NCI-H2081 (cell line): ENCODE measurements around the gene IL18R1.

Source experiments
- DNase-seq, 2 experiments: peaks; one replicate each; lab custom pipeline; 2025; lab: John Stamatoyannopoulos, UW

The IL18R1 gene

GRCh38 chr2:102434655-102435381 is 79.2 kb downstream of the IL18R1 start:
- DNase-seq, result no peak

GRCh38 chr2:102435741-102436140 is 80.1 kb downstream of the IL18R1 start:
- DNase-seq, result no peak

- DNase-seq, result no peak
Measured at GRCh38 chr2:102436323-102436722, 80.7 kb downstream of the IL18R1 start.

DNA sequence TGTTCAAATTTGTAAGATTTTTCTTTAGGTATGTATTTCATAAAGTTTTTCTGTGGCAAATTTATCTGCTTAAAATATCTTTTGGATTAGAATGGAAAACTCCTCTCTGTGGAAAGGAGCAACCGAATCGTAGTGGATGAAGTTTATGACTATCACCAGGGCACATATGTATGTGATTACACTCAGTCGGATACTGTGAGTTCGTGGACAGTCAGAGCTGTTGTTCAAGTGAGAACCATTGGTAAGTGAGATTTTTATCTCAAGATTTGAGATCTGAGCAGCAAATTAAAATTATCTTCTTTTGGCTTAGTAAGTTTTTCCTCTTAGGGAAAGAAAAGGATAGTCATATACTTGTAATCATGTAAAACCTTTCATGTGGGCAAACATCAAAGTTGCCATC is 81.5 kb downstream of the IL18R1 start:
- DNase-seq, result no peak

DNA sequence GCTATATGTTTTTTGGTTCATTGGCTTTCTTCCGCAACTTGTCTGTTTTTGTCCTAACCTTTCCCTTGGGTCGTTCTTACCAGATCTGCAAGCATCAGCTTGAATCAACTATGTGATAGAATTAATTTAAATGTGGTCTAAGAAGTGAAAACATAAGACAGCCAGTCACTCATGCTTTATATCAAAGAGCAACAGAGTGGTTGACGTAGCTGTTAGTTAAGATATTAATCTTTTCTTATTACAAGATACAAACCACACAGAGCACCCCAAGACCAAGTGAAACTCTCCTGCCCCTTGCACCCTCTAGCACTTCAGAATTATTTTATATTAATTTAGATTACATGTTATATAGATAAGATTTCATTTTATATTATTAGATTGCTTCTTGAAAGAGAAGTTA is 82.5 kb downstream of the IL18R1 start:
- DNase-seq, result no peak

DNA sequence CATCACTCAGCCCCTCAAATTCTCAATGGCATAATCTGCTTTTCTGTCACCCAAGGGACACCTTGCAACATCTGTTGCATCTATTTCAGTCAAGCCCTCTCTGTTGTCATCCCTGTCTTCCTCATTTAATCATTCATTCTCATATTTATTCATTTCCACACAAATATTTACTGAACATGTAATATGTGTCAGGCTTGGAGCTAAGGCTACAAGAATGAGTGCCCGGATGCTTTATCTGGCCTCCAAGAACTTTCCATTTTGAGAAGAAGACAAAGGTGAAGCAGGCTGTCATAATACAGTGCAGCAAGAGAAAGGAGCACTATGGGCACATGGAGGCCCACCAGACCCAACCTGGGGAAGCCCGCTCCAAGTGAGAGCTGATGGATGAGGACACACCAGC is 83.0 kb downstream of the IL18R1 start:
- no peak for DNase-seq

DNA sequence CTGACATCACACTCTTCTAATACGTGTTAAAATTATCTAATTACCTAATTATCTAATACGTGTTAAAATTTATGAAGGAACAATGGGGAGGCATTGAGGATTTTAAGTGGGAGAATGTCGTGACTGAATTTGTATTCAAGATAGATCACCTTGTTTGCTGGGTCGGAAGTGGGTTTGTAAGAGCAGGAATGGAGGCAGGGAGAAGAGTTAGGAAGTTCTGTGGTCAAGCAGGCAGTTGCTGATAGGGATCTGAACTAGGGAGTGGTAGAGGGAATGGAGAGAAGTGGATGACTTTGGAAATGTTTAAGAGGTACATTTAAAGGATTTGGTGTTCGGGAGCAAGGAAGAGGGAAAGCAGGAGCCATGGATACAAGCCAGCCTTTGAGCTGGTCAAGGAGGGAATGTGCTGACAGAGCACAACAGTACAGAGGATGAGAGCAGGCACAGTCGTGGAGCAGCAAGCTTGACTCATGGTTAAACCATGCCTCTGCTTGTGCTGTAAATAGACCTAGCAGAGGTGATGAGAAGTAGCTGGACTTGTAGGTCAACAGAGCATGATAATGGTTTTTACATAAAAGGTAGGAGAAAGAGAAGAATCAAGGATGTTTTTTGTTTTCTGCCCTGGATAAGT is 83.6 kb downstream of the IL18R1 start:
- no peak for DNase-seq

DNA sequence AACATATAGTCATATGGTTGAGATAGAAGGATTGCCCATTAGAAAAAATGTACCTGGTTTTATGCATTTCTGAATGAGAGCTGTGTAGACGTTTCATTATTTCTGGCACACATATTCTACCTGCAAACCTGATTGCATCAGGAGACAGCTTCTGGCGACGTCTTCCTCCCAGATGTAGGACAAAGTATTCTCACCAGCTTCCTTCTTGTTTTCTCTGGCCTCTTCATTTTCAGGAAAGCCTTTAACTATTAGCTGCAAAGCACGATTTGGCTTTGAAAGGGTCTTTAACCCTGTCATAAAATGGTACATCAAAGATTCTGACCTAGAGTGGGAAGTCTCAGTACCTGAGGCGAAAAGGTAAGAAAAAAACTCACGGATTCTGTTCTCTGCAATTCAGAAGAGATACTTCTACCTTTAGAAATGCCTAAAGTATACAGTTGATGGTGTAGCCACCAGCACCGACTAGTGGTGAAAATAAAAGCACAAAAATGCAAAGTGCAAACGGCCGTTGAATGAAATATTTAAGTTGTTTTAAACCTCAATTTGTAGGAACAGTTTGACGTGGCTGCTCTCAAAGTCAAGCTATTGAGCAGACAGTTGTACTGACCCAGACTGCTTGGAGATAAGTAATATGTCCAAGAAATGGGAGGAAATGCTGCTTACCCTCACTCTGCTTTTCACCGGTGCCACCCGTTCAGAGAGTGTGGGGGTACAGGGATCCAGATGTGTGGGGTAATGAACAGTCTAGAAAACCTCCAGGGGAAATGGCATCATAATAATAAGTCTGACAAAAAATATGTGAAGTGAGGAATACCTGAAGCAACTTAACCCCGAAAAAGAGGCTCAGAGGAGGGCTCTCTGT is 87.6 kb downstream of the IL18R1 start:
- DNase-seq, result peak; percentile 2 to 8

DNA sequence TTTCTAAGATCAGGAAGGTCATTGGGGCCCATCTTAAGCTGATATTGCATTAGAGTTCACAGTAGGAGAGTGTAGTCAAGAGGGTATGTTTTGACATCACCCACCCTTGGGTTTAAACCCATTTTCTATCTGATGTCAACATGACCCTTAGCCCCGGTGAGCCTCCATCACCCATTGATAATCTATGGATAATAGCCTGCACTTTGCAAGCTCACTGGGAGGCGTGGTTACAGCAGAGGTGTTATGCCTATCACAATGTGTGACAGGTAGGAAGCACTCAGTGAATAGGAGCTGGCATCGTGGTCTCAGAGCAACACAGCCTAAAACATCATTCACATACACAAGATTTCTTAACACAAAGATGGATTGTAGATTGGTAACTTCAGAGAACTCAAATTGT is 88.6 kb downstream of the IL18R1 start:
- no peak for DNase-seq

DNA sequence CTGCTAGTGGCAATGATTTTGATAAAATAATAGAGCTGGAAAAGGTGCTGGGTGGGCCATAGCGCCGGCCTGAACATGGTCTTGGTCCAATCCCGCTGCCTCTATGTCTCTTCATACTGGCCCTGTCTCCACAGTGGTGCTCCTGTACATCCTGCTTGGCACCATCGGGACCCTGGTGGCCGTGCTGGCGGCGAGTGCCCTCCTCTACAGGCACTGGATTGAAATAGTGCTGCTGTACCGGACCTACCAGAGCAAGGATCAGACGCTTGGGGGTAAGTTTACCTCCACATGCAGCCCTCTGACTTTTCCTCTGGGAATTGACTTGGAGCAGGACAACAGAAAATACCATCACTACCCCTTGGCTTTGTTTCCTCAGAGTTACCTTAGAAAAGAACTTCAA is 91.3 kb downstream of the IL18R1 start:
- DNase-seq, result no peak
